GM19463 (cell line): ENCODE measurements around the gene ITGB2.

Experiments used
- ATAC-seq: cut with Tn5 transposase; IDR thresholded peaks from one replicate; pipeline ENCODE4 v1.9.1; 2021; ENCODE audit warnings: mild to moderate bottlenecking, moderate library complexity; ENCODE audit not compliant: unreplicated experiment

ITGB2 gene

GRCh38 chr21:44955798-44956175 lies 35.1 kb upstream of the ITGB2 start:
- no peak for ATAC-seq

GRCh38 chr21:44955141-44955797 lies 34.6 kb upstream of the ITGB2 start:
- no peak for ATAC-seq

GRCh38 chr21:44954281-44954771 lies 33.6 kb upstream of the ITGB2 start:
- ATAC-seq, result no peak

- ATAC-seq, result no peak
Observed at GRCh38 chr21:44953628-44954021, 32.9 kb upstream of the ITGB2 start.

GRCh38 chr21:44952929-44953627 lies 32.4 kb upstream of the ITGB2 start:
- no peak for ATAC-seq

GRCh38 chr21:44952116-44952928 lies 31.6 kb upstream of the ITGB2 start:
- ATAC-seq, result no peak

GRCh38 chr21:44951186-44951915 lies 30.7 kb upstream of the ITGB2 start:
- no peak for ATAC-seq

- ATAC-seq, result no peak
Observed at GRCh38 chr21:44950351-44950750, 29.7 kb upstream of the ITGB2 start.

- no peak for ATAC-seq
Observed at GRCh38 chr21:44949779-44950198, 29.1 kb upstream of the ITGB2 start.

GRCh38 chr21:44949161-44949778 lies 28.6 kb upstream of the ITGB2 start:
- no peak for ATAC-seq

GRCh38 chr21:44948426-44949120 lies 27.9 kb upstream of the ITGB2 start:
- ATAC-seq, result no peak

GRCh38 chr21:44947930-44948331 lies 27.2 kb upstream of the ITGB2 start:
- no peak for ATAC-seq

GRCh38 chr21:44947111-44947929 lies 26.6 kb upstream of the ITGB2 start:
- no peak for ATAC-seq

GRCh38 chr21:44946254-44947041 lies 25.7 kb upstream of the ITGB2 start:
- ATAC-seq, result no peak

GRCh38 chr21:44944596-44944995 lies 23.9 kb upstream of the ITGB2 start:
- ATAC-seq, result no peak

GRCh38 chr21:44943686-44944550 lies 23.2 kb upstream of the ITGB2 start:
- no peak for ATAC-seq

- no peak for ATAC-seq
Observed at GRCh38 chr21:44943005-44943685, 22.4 kb upstream of the ITGB2 start.
